SK-N-SH treated with all-trans-retinoic acid at 6 μM for 48 hours (cell line): ENCODE results near the gene RAD51B.

Source experiments
- ARNTL ChIP-seq: fragments of 450-650 bp; formaldehyde crosslinking; IDR thresholded peaks from 2 replicates; pipeline ENCODE4 v1.5.0; 2020; ENCODE audit warnings: low read depth, mild to moderate bottlenecking, moderate library complexity, borderline replicate concordance
- CSDC2 ChIP-seq: fragments of 250-450 bp; sonication (Bioruptor Pico); IDR thresholded peaks from 2 replicates; pipeline ENCODE4 v1.5.0; 2020; ENCODE audit warnings: mild to moderate bottlenecking, moderate library complexity
- ISL1 ChIP-seq: fragments of 250-450 bp; sonication (Bioruptor Pico); IDR thresholded peaks from 2 replicates; pipeline ENCODE4 v2.1.2; 2022; ENCODE audit warnings: mild to moderate bottlenecking, moderate library complexity
- OSR1 ChIP-seq: fragments of 250-450 bp; sonication (Bioruptor Pico); IDR thresholded peaks from 2 replicates; pipeline ENCODE4 v1.8.0; 2022; ENCODE audit warnings: moderate library complexity, mild to moderate bottlenecking, inconsistent platforms
- RARB ChIP-seq: fragments of 250-450 bp; sonication (Bioruptor Pico); IDR thresholded peaks from 2 replicates; pipeline ENCODE4 v1.8.0; 2021; ENCODE audit warnings: mild to moderate bottlenecking, moderate library complexity
- SNAI2 ChIP-seq: fragments of 250-450 bp; sonication (Bioruptor Pico); IDR thresholded peaks from 2 replicates; pipeline ENCODE4 v1.5.0; 2020; ENCODE audit warnings: mild to moderate bottlenecking, moderate library complexity
- TCF4 ChIP-seq: fragments of 250-450 bp; sonication (Bioruptor Pico); IDR thresholded peaks from 2 replicates; pipeline ENCODE4 v1.8.0; 2021; ENCODE audit warnings: mild to moderate bottlenecking, moderate library complexity, borderline replicate concordance
- TOX ChIP-seq: fragments of 250-450 bp; sonication (Bioruptor Pico); IDR thresholded peaks from 2 replicates; pipeline ENCODE4 v1.8.0; 2021; ENCODE audit warnings: mild to moderate bottlenecking, moderate library complexity, borderline replicate concordance
- ZFP3 ChIP-seq: fragments of 250-450 bp; sonication (Bioruptor Pico); IDR thresholded peaks from 2 replicates; pipeline ENCODE4 v1.5.0; 2020; ENCODE audit warnings: mild to moderate bottlenecking, moderate library complexity
- ZFP30 ChIP-seq: fragments of 450-650 bp; formaldehyde crosslinking; IDR thresholded peaks from 2 replicates; pipeline ENCODE4 v1.5.0; 2022; ENCODE audit warnings: mild to moderate bottlenecking, moderate library complexity
- ZNF8 ChIP-seq: fragments of 450-650 bp; formaldehyde crosslinking; IDR thresholded peaks from 2 replicates; pipeline ENCODE4 v1.5.0; 2020; ENCODE audit warnings: mild to moderate bottlenecking, moderate library complexity
- TF ChIP-seq, protein P1 (sequence below): fragments of 250-450 bp; sonication (Bioruptor Pico); IDR thresholded peaks from 2 replicates; pipeline ENCODE4 v1.8.0; 2020; ENCODE audit warnings: mild to moderate bottlenecking, moderate library complexity, borderline replicate concordance
- TF ChIP-seq, protein P2 (sequence below): fragments of 250-450 bp; sonication (Bioruptor Pico); IDR thresholded peaks from 2 replicates; pipeline ENCODE4 v1.5.0; 2020; ENCODE audit warnings: mild to moderate bottlenecking, moderate library complexity
- TF ChIP-seq, protein P3 (sequence below): fragments of 250-450 bp; sonication (Bioruptor Pico); IDR thresholded peaks from 2 replicates; pipeline ENCODE4 v1.5.1; 2020; ENCODE audit warnings: low read depth, mild to moderate bottlenecking, moderate library complexity

DNA sequence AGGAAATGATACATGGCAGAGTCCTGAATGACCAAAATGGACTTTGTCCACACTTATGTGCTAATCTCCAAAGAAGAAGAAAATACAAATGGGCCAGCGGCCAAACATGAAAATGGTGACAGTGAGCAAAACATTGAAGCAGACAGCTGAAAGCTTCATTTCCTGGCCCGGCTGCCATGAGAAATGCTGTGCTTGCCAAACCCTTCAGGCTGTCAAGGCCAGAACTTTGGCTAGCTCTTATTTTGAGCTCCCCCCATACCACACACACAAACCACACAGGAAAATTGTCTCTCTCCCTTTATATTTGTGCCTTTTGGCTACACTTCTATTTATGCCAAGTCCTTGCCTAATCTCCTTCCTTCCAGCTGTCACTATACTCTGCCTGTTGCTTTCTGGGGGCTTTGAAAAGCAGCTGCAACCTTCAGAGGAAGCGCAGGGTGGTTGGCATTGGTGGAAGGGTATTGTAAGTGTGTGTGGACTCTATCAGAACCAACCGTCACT lies 323.8 kb downstream of the RAD51B start:
- TF ChIP-seq SNAI2 (no peak), ZNF8 (CRISPR knock-in tag) (no peak), RARB (CRISPR knock-in tag) (peak; percentile 88; the same call in 1 of the 2 replicates), CSDC2 (CRISPR knock-in tag) (peak; percentile 60; the same call in 1 of the 2 replicates), ZFP3 (no peak), ARNTL (CRISPR knock-in tag) (no peak), TOX (peak; percentile 78; the same call in 1 of the 2 replicates), OSR1 (CRISPR knock-in tag) (no peak), ISL1 (CRISPR knock-in tag) (peak; percentile 52; the same call in 1 of the 2 replicates), ZFP30 (CRISPR knock-in tag) (no peak), TCF4 (no peak)
- TF ChIP-seq, protein P1, sequence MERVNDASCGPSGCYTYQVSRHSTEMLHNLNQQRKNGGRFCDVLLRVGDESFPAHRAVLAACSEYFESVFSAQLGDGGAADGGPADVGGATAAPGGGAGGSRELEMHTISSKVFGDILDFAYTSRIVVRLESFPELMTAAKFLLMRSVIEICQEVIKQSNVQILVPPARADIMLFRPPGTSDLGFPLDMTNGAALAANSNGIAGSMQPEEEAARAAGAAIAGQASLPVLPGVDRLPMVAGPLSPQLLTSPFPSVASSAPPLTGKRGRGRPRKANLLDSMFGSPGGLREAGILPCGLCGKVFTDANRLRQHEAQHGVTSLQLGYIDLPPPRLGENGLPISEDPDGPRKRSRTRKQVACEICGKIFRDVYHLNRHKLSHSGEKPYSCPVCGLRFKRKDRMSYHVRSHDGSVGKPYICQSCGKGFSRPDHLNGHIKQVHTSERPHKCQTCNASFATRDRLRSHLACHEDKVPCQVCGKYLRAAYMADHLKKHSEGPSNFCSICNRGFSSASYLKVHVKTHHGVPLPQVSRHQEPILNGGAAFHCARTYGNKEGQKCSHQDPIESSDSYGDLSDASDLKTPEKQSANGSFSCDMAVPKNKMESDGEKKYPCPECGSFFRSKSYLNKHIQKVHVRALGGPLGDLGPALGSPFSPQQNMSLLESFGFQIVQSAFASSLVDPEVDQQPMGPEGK (CRISPR knock-in tag) = 0 out of 2 replicates have a peak, but pooled peaks have one; percentile 21
- TF ChIP-seq, protein P2, sequence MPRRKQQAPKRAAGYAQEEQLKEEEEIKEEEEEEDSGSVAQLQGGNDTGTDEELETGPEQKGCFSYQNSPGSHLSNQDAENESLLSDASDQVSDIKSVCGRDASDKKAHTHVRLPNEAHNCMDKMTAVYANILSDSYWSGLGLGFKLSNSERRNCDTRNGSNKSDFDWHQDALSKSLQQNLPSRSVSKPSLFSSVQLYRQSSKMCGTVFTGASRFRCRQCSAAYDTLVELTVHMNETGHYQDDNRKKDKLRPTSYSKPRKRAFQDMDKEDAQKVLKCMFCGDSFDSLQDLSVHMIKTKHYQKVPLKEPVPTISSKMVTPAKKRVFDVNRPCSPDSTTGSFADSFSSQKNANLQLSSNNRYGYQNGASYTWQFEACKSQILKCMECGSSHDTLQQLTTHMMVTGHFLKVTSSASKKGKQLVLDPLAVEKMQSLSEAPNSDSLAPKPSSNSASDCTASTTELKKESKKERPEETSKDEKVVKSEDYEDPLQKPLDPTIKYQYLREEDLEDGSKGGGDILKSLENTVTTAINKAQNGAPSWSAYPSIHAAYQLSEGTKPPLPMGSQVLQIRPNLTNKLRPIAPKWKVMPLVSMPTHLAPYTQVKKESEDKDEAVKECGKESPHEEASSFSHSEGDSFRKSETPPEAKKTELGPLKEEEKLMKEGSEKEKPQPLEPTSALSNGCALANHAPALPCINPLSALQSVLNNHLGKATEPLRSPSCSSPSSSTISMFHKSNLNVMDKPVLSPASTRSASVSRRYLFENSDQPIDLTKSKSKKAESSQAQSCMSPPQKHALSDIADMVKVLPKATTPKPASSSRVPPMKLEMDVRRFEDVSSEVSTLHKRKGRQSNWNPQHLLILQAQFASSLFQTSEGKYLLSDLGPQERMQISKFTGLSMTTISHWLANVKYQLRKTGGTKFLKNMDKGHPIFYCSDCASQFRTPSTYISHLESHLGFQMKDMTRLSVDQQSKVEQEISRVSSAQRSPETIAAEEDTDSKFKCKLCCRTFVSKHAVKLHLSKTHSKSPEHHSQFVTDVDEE (CRISPR knock-in tag) = no peak
- TF ChIP-seq, protein P3, sequence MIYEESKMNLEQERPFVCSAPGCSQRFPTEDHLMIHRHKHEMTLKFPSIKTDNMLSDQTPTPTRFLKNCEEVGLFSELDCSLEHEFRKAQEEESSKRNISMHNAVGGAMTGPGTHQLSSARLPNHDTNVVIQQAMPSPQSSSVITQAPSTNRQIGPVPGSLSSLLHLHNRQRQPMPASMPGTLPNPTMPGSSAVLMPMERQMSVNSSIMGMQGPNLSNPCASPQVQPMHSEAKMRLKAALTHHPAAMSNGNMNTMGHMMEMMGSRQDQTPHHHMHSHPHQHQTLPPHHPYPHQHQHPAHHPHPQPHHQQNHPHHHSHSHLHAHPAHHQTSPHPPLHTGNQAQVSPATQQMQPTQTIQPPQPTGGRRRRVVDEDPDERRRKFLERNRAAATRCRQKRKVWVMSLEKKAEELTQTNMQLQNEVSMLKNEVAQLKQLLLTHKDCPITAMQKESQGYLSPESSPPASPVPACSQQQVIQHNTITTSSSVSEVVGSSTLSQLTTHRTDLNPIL (CRISPR knock-in tag) = no peak
